Left lung (tissue), 10 donors: ENCODE results near the gene NTSR2. TPM values are rescaled to one million over a fixed set of nuclear protein-coding genes. Genes with fewer than 3 reads are reported as not detected.

Source experiments
- ATAC-seq: fragments of 200-7000 bp; cut with Tn5 transposase; one replicate; pipeline ENCODE4 v1.9.1; 2020; ENCODE audit warnings: moderate library complexity
- DNase-seq, 4 donors: peaks; one replicate each; pipeline ENCODE4 v3.0.0-alpha.2; 2013 to 2020
- H3K27ac ChIP-seq, 2 donors: fragments of 200-600 bp; sonication (generic) in 1 of 2; one replicate each; pipeline versions ENCODE4 v1.5.0 to v1.8.0; 2020 to 2021
- H3K27me3 ChIP-seq, 2 donors: fragments of 200-600 bp; sonication (generic) in 1 of 2; one replicate each; pipeline versions ENCODE4 v1.5.0 to v1.8.0; 2020 to 2021
- H3K36me3 ChIP-seq, 2 donors: fragments of 200-600 bp; sonication (generic) in 1 of 2; one replicate each; pipeline versions ENCODE4 v1.5.0 to v1.8.0; 2020 to 2021
- H3K4me1 ChIP-seq, 2 donors: fragments of 200-600 bp; one replicate each; pipeline ENCODE4 v1.8.0; 2021
- H3K4me3 ChIP-seq, 2 donors: fragments of 200-600 bp; sonication (generic) in 1 of 2; one replicate each; pipeline versions ENCODE4 v1.5.0 to v1.8.0; 2020 to 2021; ENCODE audit warnings: mild to moderate bottlenecking in 1 of 2
- H3K9me3 ChIP-seq, 2 donors: fragments of 200-600 bp; sonication (generic) in 1 of 2; one replicate each; pipeline versions ENCODE4 v1.5.0 to v1.8.0; 2020 to 2021
- CTCF ChIP-seq, 2 donors: fragments of 200-600 bp; sonication (generic) in 1 of 2; IDR thresholded peaks; one replicate each; pipeline versions ENCODE4 v1.5.0 to v1.8.0; 2021; ENCODE audit warnings: antibody characterized with exemption in 2 of 2
- intact Hi-C, 2 donors: fragments of 100-400 bp; cut with DNase I; formaldehyde crosslinking; loops; one replicate each; pipeline versions ENCODE4 v1.11.2 to v1.14.2; 2022
- polyA plus RNA-seq, 6 donors: library from polyadenylated mRNA; unstranded; fragments of 120-200 nt; gene quantifications; one replicate each; pipeline ENCODE4 v1.2.1, GENCODE V29; 2013; ENCODE audit not compliant: insufficient read length in 6 of 6
- total RNA-seq, 2 donors: library from RNA; stranded (reverse); fragmentation: NEBNext Ultra II Directional; extraction: Animal tissue kit (Norgen Biotek cat#: 25700); gene quantifications; one replicate each; pipeline ENCODE4 v1.2.1, GENCODE V29; 2021
- donor health status: DM: no; HTN: yes; CAD: no.
- donor health status: DM: no; HTN: no; CAD: no.

The NTSR2 gene
- total and polyA plus RNA-seq, 8 donors: not detected

- intact Hi-C loops: no loop called here
- DNase-seq: no peak
- Histone ChIP-seq H3K9me3 (no peaks in the 10 kb centered on the region), H3K36me3 (no peaks in the 10 kb centered on the region), H3K4me3 (no peak overlapping the region), H3K4me1 (peaks cover 0 to 6% of the 10 kb centered on the region in 2 donors), H3K27ac (no peak overlapping the region), H3K27me3 (peaks cover 11 to 52% of the 10 kb centered on the region in 2 donors)
- TF ChIP-seq CTCF (IDR thresholded peaks at IDR 0.05): no peak
- no peak for ATAC-seq
These were observed 1.9 kb downstream of the NTSR2 start for GRCh38 chr2:11667866-11668637.

GRCh38 chr2:11667194-11667593 lies 2.8 kb downstream of the NTSR2 start:
- no peak for TF ChIP-seq CTCF (IDR thresholded peaks at IDR 0.05)
- Histone ChIP-seq H3K4me3 (no peak overlapping the region), H3K9me3 (peaks cover 0 to 4% of the 10 kb centered on the region in 2 donors), H3K27me3 (peaks cover 11 to 48% of the 10 kb centered on the region in 2 donors), H3K27ac (no peak overlapping the region), H3K4me1 (peaks cover 0 to 6% of the 10 kb centered on the region in 2 donors), H3K36me3 (no peaks in the 10 kb centered on the region)
- DNase-seq (no peak), ATAC-seq (no peak)
- intact Hi-C loops: no loop called here

- Histone ChIP-seq H3K9me3 (peaks cover 0 to 4% of the 10 kb centered on the region in 2 donors), H3K27me3 (peaks cover 6 to 41% of the 10 kb centered on the region in 2 donors), H3K36me3 (no peaks in the 10 kb centered on the region), H3K4me3 (no peak overlapping the region), H3K4me1 (peaks cover 0 to 6% of the 10 kb centered on the region in 2 donors), H3K27ac (no peak overlapping the region)
- DNase-seq (no peak), ATAC-seq (no peak)
- no peak for TF ChIP-seq CTCF (IDR thresholded peaks at IDR 0.05)
- intact Hi-C loops: no loop called here
These were observed 4.3 kb downstream of the NTSR2 start for GRCh38 chr2:11665510-11666362.

- no peaks in the 10 kb centered on the region for H3K36me3 ChIP-seq
- TF ChIP-seq CTCF (IDR thresholded peaks at IDR 0.05): no peak
- peaks cover 0 to 4% of the 10 kb centered on the region in 2 donors for H3K9me3 ChIP-seq
- ATAC-seq: no peak
- no peak overlapping the region for H3K4me3 ChIP-seq
- intact Hi-C loops: no loop called here
- peaks cover 3 to 39% of the 10 kb centered on the region in 2 donors for H3K27me3 ChIP-seq
- no peak overlapping the region for H3K27ac ChIP-seq
- DNase-seq: no peak
- peaks cover 0 to 6% of the 10 kb centered on the region in 2 donors for H3K4me1 ChIP-seq
These were observed 5.0 kb downstream of the NTSR2 start for GRCh38 chr2:11665028-11665427.

GRCh38 chr2:11663427-11663826 lies 6.6 kb downstream of the NTSR2 start:
- H3K27me3 ChIP-seq: peaks cover 0 to 37% of the 10 kb centered on the region in 2 donors
- H3K4me3 ChIP-seq: no peak overlapping the region
- no peaks in the 10 kb centered on the region for H3K4me1 ChIP-seq
- H3K27ac ChIP-seq: no peak overlapping the region
- H3K9me3 ChIP-seq: peaks cover 0 to 4% of the 10 kb centered on the region in 2 donors
- intact Hi-C loops: no loop called here
- H3K36me3 ChIP-seq: no peaks in the 10 kb centered on the region
- DNase-seq: no peak
- ATAC-seq: no peak
- no peak for TF ChIP-seq CTCF (IDR thresholded peaks at IDR 0.05)
